Loucy (cell line): Measurements from ENCODE around the gene GNA15.
"Not testable (repeated sequence)": the region's sequence is repeated elsewhere in the genome, so short reads cannot be mapped to it uniquely, and the experiment has no call there.

Experiments
- H2AFZ ChIP-seq: fragments of 200-600 bp; sonication (generic); 2 replicates; pipeline ENCODE4 v1.6.0; 2016; ENCODE audit warnings: antibody characterized with exemption, mild to moderate bottlenecking, low read length, moderate library complexity
- H3F3A ChIP-seq: fragments of 200-600 bp; 2 replicates; pipeline ENCODE4 v1.6.0; 2016; ENCODE audit warnings: antibody characterized with exemption, low read depth, mild to moderate bottlenecking
- H3K27me3 ChIP-seq: fragments of 200-600 bp; sonication (generic); 2 replicates; pipeline ENCODE4 v1.6.1; 2014; ENCODE audit warnings: low read length, mild to moderate bottlenecking; ENCODE audit not compliant: insufficient read depth, poor library complexity, severe bottlenecking
- H3K36me3 ChIP-seq: fragments of 200-600 bp; sonication (generic); 2 replicates; pipeline ENCODE4 v1.6.1; 2016; ENCODE audit warnings: low read length; ENCODE audit not compliant: insufficient read depth
- H3K4me1 ChIP-seq: fragments of 200-600 bp; sonication (generic); 2 replicates; pipeline ENCODE4 v1.5.1; 2014; ENCODE audit warnings: low read length, mild to moderate bottlenecking; ENCODE audit not compliant: insufficient read depth, poor library complexity, severe bottlenecking
- H3K4me2 ChIP-seq: fragments of 200-600 bp; sonication (generic); 2 replicates; pipeline ENCODE4 v1.6.0; 2014; ENCODE audit warnings: antibody characterized with exemption, low read length, low read depth, mild to moderate bottlenecking; ENCODE audit not compliant: poor library complexity, severe bottlenecking
- H3K4me3 ChIP-seq: fragments of 200-600 bp; sonication (generic); 2 replicates; pipeline ENCODE4 v1.5.1; 2014; ENCODE audit warnings: low read length, mild to moderate bottlenecking, mixed read lengths; ENCODE audit not compliant: poor library complexity, severe bottlenecking
- H3K79me2 ChIP-seq: fragments of 200-600 bp; sonication (generic); 2 replicates; pipeline ENCODE4 v1.6.1; 2014; ENCODE audit warnings: low read length; ENCODE audit not compliant: insufficient read depth
- H3K9ac ChIP-seq: fragments of 200-600 bp; sonication (generic); 2 replicates; pipeline ENCODE4 v1.6.0; 2014; ENCODE audit warnings: mild to moderate bottlenecking, low read depth, low read length, moderate library complexity; ENCODE audit not compliant: poor library complexity, severe bottlenecking
- H3K9me2 ChIP-seq: fragments of 200-600 bp; sonication (generic); replicated peaks from 2 replicates; pipeline ENCODE4 v1.6.1; 2016; ENCODE audit warnings: low read depth, low read length, mixed read lengths
- H3K9me3 ChIP-seq: fragments of 200-600 bp; sonication (generic); 2 replicates; pipeline ENCODE4 v1.6.1; 2014; ENCODE audit warnings: mild to moderate bottlenecking, antibody characterized with exemption, low read length, low read depth; ENCODE audit not compliant: insufficient read depth
- H4K20me1 ChIP-seq: fragments of 200-600 bp; sonication (generic); 2 replicates; pipeline ENCODE4 v1.6.0; 2014; ENCODE audit warnings: antibody characterized with exemption, low read length, mild to moderate bottlenecking; ENCODE audit not compliant: insufficient read depth, poor library complexity, severe bottlenecking
- CTCF ChIP-seq: fragments of 200-600 bp; sonication (generic); conservative IDR thresholded peaks from 2 replicates; pipeline ENCODE4 v1.5.1; 2014; ENCODE audit warnings: mild to moderate bottlenecking, antibody characterized with exemption, low read length
- EZH2phosphoT487 ChIP-seq: fragments of 200-600 bp; IDR thresholded peaks from 2 replicates; pipeline ENCODE4 v1.6.1; 2018; ENCODE audit warnings: antibody characterized with exemption, mild to moderate bottlenecking, moderate library complexity, borderline replicate concordance

GNA15 gene

GRCh38 chr19:3190921-3191805 is 55.3 kb downstream of the GNA15 start:
- peaks cover 56% of the 10 kb centered on the region for H3K79me2 ChIP-seq
- no peak overlapping the region for H3K4me2 ChIP-seq
- no peaks in the 10 kb centered on the region for H3K9me3 ChIP-seq
- no peaks in the 10 kb centered on the region; the same call in 1 of the 2 replicates for H3K36me3 ChIP-seq
- H3K9ac ChIP-seq: no peak overlapping the region
- H3K4me3 ChIP-seq: no peak overlapping the region
- H3F3A ChIP-seq: no peaks in the 10 kb centered on the region
- peaks cover 22% of the 10 kb centered on the region for H4K20me1 ChIP-seq
- TF ChIP-seq CTCF: no peak
- no peak for TF ChIP-seq EZH2phosphoT487
- no peaks in the 10 kb centered on the region for H3K27me3 ChIP-seq
- H3K4me1 ChIP-seq: peaks cover 26% of the 10 kb centered on the region
- H2AFZ ChIP-seq: no peak overlapping the region
- no peaks in the 10 kb centered on the region for H3K9me2 ChIP-seq

- Histone ChIP-seq H4K20me1 (peaks cover 16% of the 10 kb centered on the region), H3K4me1 (peaks cover 21% of the 10 kb centered on the region), H3K79me2 (peaks cover 50% of the 10 kb centered on the region)
- not testable (repeated sequence) for H3K27me3 ChIP-seq, H3K9me2 ChIP-seq, H3K9ac ChIP-seq, H3K36me3 ChIP-seq, H3K4me2 ChIP-seq, H2AFZ ChIP-seq, H3K4me3 ChIP-seq, H3K9me3 ChIP-seq, H3F3A ChIP-seq
Measured at GRCh38 chr19:3191806-3192104, 55.9 kb downstream of the GNA15 start.

- Histone ChIP-seq H3F3A (no peaks in the 10 kb centered on the region), H3K9me3 (no peaks in the 10 kb centered on the region), H3K9ac (no peak overlapping the region), H3K9me2 (no peaks in the 10 kb centered on the region), H3K79me2 (peaks cover 45% of the 10 kb centered on the region), H3K4me1 (peaks cover 16% of the 10 kb centered on the region), H4K20me1 (peaks cover 11% of the 10 kb centered on the region), H3K27me3 (no peaks in the 10 kb centered on the region), H3K4me2 (no peak overlapping the region), H2AFZ (no peak overlapping the region), H3K4me3 (no peak overlapping the region), H3K36me3 (peaks cover 3% of the 10 kb centered on the region; the same call in 1 of the 2 replicates)
- no peak for TF ChIP-seq CTCF
Measured at GRCh38 chr19:3192228-3192635, 56.4 kb downstream of the GNA15 start.

GRCh38 chr19:3192684-3193083 is 56.9 kb downstream of the GNA15 start:
- Histone ChIP-seq H3K36me3 (peaks cover 3% of the 10 kb centered on the region; the same call in 1 of the 2 replicates), H3K4me1 (peaks cover 12% of the 10 kb centered on the region)

More at GRCh38 chr19:3192684-3193083, 56.9 kb downstream of the GNA15 start:
- Histone ChIP-seq H3K4me2 (no peak overlapping the region), H3K9ac (no peak overlapping the region), H3K79me2 (peaks cover 41% of the 10 kb centered on the region), H3K9me2 (no peaks in the 10 kb centered on the region), H2AFZ (no peak overlapping the region), H3K4me3 (no peak overlapping the region), H3K9me3 (no peaks in the 10 kb centered on the region), H3F3A (no peaks in the 10 kb centered on the region), H3K27me3 (no peaks in the 10 kb centered on the region), H4K20me1 (peaks cover 10% of the 10 kb centered on the region)
- TF ChIP-seq CTCF (no peak), EZH2phosphoT487 (no peak)
